HG03575 (cell line): ENCODE measurements around the gene KIRREL3.

ENCODE experiments used
- ATAC-seq: cut with Tn5 transposase; IDR thresholded peaks from one replicate; pipeline ENCODE4 v1.9.1; 2021; ENCODE audit not compliant: unreplicated experiment, insufficient number of reproducible peaks, low FRiP score; ENCODE audit errors: extremely low read depth

KIRREL3 gene

DNA sequence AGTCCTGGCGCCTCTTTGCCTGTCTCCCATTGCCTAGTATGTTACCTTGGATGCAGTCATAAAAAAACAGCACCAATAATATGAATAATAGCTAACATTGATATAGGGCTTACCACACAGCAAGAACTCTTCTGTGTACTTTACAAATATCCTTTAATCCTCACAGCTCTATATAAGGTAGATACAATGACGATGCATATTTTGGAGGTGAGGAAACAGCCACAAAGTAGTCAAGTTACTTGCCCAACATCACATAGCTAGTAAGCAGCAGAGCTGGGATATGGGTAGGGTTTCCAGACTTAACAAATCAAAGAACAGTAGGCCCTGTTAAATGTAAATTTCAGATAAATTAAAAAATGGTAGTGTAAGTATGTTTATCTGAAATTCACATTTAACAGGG lies 516.3 kb downstream of the KIRREL3 start:
- ATAC-seq: no peak

DNA sequence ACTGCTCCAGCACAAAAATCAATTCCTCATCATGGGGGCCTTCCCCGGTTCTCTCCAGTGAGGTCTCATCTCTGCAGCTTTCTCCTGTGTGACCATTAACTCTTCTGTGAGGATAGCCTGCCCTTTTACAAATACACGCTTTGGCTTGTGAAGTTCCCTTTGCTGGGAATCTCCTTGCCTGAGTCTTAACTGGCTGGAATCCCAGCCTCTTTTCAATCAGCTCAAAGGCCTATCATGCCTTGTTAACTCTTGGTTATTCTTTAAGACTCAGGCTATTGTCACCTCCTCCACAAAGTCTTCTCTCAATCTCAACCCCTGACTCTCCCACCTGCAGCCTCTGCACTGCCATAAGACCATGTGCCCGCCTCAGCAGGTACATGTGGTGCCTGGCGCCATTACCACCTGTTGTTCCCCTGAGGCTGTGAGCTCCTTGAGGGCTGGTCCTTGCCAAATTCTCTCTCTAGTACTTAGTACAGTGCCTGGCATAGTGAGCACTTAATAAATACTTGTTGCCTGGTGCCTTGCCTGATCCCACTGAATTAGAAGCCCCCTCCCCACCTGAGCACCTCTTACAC lies 516.9 kb downstream of the KIRREL3 start:
- ATAC-seq: no peak

DNA sequence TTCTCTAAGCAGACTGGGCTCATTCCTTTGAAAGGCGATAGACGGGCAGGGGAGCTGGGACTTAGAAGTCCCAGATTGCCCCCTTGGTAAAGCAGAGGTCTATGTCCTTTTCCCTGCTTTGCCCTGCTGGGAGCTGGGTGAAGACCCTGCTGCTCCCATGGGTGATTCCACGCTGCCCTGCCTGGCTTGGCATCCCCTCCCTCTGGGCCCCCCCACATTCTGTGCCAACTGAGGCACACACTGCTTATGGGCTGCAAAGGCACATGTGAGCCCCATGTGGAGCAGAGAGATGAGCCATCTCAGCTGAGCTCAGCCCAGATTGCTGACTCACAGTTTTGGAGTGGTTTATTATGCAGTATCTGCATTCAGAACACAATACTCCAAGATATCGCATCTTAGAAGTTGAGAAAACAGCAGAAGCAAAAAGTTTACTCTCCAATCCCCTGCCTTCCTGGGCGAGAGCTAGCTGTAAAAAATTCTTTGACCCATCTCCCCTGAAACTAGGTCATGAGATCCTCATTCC lies 517.9 kb downstream of the KIRREL3 start:
- ATAC-seq: no peak

DNA sequence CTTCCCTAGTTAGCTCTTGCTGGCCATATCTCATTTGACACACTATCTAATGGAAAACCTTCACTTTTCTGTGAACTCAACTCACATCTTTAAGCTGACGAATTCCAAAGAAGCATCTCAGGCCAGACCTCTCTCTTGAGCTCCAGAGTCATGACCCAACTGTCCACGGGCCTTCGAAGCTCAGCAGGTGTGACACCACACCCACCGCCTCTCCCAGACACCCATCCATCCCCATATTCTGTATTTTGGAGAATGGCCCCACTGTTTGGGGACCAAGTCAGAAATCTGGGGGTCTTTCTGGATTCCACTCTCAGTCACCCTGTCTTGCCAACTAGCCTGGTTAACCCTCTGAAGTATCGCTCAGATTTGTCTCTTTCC lies 519.3 kb downstream of the KIRREL3 start:
- no peak for ATAC-seq

DNA sequence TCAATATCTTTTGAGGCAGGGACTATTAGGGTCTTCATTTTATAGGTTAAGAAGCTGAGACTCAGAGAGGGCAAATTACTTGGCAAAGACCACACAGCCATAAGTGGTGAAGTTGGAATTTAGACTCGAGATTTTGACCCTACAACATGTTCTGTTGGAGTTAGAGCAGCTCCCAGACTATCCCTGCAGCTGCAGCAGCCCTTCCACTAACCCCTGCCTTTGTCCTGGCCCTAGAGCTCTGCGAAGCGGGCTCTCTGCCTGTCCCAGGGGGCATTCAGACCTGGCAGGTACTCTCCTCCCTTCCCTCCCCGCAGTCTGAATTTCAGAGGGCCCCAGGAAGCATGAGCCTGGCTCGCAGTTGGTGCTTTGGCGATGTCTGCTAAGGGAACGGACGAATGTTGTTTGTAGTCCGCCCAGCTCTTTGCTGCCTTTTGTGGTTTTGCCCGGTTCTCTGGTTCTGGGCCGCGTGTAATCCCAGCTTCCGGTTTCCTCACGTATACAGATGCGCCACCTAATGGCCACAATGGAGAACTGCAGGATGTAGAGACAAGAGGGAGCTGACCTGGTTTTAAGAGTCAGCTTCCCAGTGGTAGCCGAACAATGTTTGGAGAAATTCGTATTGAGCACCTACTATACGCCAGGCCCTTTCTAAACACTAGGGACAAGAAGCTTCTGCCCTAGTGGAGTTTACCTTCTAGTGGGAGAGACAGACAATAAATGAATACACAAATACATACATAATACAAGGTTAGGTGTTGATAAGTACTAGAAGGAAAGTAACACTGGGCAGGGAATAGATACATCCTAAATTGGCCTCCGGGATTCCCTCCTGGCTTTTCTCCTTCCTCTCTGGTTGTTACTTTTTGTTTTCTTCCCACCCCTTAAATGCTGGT lies 519.9 kb downstream of the KIRREL3 start:
- ATAC-seq: no peak

DNA sequence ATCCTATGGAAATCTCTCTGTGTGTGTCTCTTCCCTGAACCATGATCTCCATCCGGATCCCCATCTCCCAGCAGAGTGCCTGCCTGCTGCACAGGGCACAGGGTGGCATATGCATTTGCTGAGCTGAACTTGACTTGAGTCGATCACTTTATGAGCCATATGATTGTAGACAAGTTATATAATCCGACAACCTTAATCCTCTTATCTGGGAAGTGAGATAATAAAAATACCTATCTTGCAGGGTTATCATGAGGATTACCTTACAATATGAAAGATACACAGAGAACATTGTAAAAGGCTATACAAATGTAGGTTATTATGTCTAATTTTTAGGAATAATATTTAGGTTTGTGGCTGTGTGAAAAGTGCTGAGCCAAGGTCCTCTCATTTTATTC lies 520.6 kb downstream of the KIRREL3 start:
- no peak for ATAC-seq

DNA sequence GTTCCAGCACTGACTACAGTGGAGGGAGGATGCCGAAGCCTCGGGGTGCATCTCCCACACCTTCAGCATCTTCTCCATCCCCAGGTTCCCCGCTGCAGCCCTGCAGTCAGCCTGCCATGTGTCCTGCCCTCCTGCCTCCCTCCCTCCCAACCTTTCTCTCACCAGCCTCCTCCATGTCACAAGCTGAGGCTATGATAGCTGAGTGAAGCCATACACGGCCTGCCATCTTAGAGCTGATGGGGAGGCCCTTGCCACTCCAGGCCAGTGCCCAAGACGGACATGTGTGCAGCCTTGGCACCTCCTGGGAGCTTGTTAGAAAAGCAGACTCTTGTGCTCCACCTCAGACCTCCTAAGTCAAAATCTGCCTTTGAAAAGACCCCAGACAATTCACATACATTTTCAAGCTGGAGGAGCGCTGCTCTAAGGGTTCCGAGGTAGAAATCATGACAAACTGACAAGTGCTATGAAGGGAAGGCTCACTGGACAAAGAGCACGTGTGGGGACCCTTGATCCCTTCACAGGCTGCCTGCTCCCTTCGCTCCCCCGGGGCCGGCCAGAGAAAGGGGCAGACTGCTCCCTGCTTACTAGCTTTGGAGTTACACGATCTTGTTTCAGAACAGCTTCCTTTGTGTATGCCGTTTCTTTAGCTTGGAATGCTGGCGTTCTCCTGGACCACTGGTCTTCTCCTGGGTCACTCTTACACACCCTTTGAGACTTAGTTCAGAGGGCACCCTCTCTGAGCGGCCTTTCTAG lies 521.2 kb downstream of the KIRREL3 start:
- ATAC-seq: no peak

DNA sequence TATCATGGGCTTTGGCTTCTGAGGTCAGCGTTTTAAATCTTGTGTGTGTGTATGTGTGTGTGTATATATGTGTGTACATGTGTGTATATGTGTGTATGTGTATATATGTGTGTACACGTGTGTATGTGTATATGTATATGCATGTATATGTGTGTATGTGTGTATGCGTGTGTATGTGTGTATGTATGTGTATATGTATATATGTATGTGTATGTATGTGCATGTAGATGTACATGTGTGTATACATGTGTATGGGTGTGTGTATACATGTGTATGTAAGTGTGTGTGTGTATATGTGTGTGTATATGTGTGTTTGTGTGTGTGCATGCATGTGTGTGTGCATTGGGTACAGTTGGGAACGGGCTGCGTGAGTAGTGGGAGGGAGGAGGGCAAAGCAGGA lies 522.1 kb downstream of the KIRREL3 start:
- no peak for ATAC-seq

DNA sequence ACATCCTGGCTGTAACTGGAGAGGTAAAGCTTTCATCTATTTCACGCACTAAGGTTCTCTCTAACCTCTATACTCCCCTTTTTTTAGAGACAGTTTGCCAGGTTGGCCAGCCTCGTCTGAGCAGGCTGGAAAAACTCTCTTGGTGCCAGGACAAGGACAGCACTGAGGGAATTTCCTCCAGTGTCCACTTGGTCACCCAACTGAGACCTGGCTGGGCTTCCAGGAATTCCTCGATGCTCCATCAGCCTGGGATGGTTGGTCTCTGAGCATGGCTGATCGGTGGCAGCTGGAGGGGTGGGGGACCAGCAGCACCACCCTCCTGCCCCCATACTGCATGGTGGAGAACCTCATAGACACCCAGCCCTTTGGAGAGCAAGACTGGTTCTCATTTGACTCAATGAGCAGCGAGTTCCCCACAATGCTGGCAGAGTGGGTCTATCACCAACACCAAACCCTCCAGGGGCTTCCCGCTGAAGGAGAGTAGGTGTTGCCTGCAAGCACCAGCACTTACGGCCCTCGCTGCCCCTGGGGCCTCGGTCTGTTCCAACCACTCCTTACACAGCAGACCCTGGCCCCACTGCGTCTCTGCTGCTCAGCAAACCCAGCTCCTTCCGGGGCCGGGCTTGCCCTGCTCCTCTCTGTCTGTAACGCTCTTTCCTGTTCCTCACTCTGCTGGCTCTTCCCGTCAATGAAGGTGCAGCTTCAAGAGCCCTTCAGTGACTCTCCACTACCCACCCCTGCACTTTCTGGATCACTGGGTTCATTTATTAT lies 522.9 kb downstream of the KIRREL3 start:
- no peak for ATAC-seq

DNA sequence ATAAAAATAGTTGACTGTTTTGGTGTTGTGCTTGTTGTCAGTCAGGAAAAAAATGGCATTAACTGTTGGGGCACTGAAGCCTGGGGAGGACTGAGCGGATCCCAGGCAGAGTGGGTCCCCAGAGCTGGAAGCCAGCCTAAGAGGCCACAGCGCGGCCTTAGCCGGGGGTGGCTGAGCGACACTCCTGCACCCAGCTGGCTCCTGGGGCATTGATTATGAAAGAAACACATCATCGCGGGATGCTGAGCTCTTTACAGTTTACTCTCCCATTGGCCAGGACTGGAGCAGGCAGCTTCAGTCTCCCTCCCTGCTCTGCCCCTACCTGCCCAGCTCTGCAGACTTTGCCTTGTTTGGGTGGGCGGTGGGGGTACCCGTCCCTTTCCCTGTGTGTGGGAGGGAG lies 523.6 kb downstream of the KIRREL3 start:
- no peak for ATAC-seq

DNA sequence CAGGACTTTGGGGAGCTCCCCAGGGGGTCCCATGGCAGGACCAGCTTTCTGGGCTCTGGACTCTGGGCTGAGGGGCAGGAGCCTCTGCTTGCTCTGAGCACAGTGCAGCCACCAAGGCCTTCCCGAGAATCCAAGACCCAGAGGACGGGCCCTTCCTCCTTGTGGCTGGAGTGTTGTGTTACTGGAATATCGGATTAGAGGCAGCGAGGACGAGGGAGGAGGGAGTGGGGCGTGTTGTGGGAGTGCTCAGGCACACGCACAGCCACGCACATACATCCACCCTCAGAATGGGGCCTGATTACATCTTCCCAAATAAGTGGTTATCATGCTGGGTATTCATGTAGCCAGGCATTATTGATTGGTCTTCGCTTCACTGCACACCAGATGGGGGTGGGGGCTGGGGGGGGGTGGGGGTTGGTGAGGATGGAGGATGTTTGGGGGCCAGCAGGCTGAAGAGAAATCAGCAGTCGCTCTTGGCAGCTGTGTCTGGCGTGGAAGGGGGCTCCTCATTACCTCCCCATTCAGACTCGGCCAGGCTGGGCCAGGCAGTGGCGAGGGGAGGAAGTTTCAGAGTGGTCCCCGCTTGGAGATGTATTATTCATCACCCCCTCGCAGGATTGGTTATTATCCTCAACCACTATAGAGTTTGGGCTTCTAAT lies 524.2 kb downstream of the KIRREL3 start:
- ATAC-seq: no peak

DNA sequence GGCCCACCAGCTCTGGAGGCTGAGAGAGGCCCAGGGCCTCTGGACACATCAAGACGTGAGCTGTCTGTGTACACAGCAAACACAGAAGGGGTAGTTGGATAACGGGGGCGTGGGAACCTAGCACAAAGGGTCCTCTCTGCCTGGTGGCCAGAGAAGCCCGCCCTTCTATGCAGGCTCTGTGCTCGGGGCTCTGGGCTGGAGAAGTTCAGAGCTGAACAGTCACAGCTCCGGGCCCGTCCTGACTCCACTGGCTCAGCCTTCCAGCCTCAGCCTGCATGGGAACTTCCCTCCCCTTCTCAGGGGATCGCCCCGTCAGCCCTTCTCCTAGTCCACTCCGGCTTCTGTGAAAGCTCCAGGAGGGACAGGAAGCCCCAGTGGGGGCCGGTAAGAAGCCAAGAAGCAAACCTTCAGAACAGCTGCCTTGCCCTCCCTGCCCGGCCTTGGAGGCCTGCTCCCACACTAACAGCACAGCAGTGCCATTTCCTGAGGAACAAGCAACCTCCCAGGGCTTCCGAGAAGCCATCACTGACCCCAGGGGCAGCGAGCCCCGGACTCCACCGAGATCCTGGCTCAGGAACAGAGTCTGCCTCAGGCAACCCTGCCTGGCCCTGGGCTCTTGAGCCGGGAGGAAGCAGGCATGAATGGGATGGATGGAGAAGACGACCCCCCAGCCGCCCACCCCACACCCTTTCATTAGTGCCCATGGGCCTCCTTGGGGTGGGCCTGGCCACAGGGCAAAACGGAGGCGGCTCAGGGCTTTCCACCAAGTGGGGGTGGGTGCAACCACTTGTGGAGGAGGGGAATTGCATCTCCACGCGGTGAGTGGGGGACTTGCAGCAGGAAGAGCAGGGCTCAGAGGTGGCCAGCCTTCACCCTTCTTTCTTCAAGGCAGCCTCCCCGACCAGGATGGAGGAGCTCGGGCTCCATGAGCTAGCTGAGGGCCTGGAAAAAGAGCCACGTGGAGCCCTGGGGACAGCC lies 525.3 kb downstream of the KIRREL3 start:
- no peak for ATAC-seq

DNA sequence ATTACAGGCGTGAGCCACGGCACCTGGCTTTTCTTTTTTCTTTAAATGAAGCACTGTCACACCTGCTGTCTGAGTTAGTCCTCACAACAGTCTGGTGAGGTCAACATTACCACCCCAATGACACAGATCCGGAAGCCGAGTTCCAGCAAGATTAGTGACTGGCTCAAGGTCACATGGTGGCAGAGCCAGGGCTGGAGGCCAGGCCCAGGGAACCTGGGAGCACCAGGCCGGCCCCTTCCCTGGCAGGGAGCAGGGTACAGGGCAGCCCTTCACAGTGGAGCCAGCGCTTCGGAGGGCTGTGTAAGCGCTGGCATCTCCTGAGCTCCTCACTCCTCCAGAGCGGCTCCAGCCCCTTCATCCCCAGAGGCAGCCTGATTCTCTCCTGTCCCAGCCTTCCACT lies 526.4 kb downstream of the KIRREL3 start:
- no peak for ATAC-seq

DNA sequence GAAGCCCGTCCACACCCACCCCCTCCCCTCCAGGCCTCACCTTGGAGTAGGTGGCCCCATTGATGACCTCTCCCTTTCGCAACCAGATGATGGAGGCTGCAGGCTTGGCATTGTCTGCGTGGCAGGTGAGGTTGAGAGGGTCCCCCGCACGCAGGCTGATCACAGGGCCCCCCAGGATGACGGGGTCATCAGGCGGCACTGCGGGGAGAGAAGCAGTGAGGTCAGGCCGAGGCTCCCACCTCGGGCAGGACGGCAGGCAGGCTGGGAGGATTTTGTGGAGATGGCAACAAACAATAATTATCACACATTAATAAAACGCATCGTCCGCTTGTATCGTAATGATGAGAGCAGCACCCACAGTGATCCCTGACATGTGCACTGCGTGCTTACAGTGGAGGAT lies 527.3 kb downstream of the KIRREL3 start:
- no peak for ATAC-seq

DNA sequence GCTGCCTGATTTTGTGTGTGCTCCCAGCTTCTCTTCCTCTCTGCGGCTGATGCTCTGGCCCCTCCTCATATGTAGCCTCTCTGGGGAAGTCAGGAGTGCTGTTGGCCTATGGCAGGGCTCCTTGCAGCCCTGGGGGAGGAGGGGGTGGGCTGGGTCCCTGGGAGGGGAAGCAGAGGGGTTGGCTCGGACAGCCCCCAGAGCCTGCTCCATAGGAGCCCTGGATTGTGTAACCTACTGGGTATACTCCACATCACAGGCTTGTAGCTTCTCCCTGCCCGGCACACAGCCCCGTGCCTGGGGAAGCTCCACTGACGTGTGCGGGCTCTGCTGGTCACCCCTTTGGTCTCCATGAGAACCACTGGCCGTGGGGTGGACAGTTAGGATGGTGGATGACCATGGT lies 531.3 kb downstream of the KIRREL3 start:
- ATAC-seq: no peak

DNA sequence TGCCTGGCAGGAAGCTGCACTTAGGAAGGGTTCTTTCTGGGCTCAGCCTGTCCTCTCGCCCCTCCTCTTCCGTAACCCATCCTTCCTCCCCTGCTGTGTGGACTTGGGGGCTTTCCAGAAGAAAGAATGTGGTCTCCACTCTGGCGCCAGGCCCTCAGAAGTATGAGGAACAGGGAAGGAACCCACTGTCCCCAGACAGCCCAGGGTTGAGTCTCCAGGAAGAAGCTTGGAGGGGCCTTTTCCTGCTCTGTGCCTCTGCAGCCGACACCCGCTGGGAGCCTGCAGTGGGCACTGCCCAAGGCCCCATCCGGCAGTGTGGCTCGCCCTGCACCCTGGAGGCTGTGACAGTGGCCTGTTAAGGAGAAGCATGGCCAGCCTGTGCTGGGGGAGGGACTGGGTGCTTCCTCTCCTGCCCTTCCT lies 532.5 kb downstream of the KIRREL3 start:
- no peak for ATAC-seq

DNA sequence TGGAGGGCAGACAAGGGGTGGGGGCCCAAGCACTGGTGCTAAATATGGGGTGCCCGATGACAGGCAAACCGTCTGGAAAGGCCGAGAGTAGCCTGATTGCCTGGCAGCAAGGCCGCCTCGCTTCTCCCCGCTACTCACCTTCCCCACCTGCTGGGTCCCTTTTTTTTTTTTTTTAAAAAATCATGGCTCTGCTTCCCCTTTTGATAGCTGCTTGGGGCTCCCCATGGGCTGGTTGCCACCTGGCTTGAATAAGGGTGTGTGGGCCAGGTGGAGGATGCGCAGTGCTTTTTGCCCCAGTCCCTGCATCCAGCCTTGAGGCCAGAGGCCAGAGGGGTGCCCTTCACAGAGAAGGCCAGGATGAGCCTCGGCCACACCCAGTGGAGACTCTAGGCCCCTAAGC lies 533.1 kb downstream of the KIRREL3 start:
- no peak for ATAC-seq

DNA sequence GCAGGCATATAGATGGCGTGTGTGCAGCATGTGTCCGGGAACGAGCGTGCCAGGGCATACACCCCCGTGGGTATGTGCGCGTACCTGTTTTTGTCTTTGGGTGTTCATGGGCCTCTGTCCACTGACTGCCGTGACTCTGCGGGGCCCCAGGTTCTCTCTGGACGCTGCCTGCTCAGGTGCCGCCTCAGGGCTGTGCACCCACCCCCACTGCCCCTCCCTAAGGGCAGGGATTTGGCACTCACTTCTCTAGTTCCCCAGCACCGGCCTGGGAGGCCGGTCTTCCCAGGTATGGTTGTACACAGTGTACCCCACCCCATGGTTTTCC lies 533.6 kb downstream of the KIRREL3 start:
- ATAC-seq: no peak
